Spleen (tissue), 7 donors: ENCODE measurements around the gene AKAP7.

Experiments used
- POLR2A ChIP-seq, 3 donors: fragments of 450-650 bp; IDR thresholded peaks; one replicate each; pipeline ENCODE4 v1.5.1; 2017; ENCODE audit warnings: antibody characterized with exemption in 3 of 3, mild to moderate bottlenecking in 1 of 3
- POLR2AphosphoS5 ChIP-seq, 3 donors: sonication (generic); formaldehyde crosslinking; IDR thresholded peaks; one replicate each; pipeline ENCODE4 v1.5.1; 2017; ENCODE audit warnings: antibody characterized with exemption in 3 of 3
- TF ChIP-seq, protein P1 (sequence below), 11 experiments: fragments of 200-600 bp in 7 of 11; fragments of 450-650 bp in 4 of 11; sonication (generic) in 4 of 11; IDR thresholded peaks in 8 of 11; conservative IDR thresholded peaks in 3 of 11; 1 replicate in 7 of 11; 2 replicates in 4 of 11; pipeline versions ENCODE4 v1.4.0 to v1.8.0; 2016 to 2021; ENCODE audit warnings: antibody characterized with exemption in 11 of 11, inconsistent platforms in 4 of 11, mild to moderate bottlenecking in 1 of 11
- donor health status: DM: no; HTN: no; CAD: no; lungs with moderate emphysema.
- donor health status: DM: no; HTN: no; CAD: no.
- donor health status: DM: no; HTN: no; CAD: no.

DNA sequence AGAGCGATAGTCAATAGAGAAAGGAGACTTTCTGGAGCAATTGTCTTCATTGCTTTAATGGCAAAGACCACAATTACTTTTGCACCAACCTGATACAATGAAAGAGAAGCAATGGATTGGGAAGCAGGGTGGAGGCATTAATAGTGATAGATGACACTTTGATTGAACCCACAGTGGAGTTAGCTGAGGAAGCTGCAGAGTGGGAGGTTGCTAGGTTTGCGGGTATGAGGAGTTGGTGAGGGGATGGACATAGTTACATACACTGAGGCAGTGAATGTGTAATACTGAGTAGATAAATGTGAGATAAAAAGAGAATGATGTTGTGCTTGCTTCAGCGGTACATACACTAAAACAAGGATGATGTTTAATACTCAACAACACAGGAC is 91.9 kb downstream of the AKAP7 start:
- TF ChIP-seq POLR2AphosphoS5 (IDR thresholded peaks at IDR 0.05) = no peak
- TF ChIP-seq, protein P1, sequence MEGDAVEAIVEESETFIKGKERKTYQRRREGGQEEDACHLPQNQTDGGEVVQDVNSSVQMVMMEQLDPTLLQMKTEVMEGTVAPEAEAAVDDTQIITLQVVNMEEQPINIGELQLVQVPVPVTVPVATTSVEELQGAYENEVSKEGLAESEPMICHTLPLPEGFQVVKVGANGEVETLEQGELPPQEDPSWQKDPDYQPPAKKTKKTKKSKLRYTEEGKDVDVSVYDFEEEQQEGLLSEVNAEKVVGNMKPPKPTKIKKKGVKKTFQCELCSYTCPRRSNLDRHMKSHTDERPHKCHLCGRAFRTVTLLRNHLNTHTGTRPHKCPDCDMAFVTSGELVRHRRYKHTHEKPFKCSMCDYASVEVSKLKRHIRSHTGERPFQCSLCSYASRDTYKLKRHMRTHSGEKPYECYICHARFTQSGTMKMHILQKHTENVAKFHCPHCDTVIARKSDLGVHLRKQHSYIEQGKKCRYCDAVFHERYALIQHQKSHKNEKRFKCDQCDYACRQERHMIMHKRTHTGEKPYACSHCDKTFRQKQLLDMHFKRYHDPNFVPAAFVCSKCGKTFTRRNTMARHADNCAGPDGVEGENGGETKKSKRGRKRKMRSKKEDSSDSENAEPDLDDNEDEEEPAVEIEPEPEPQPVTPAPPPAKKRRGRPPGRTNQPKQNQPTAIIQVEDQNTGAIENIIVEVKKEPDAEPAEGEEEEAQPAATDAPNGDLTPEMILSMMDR (IDR thresholded peaks at IDR 0.05 in 8 of 11, conservative IDR thresholded peaks at IDR 0.05 in 3 of 11) = no peak
- TF ChIP-seq POLR2A (IDR thresholded peaks at IDR 0.05) = no peak
